ENCODE measurements around the gene IL36G. TPM values are rescaled to one million over a fixed set of nuclear protein-coding genes. Genes with fewer than 3 reads are reported as not detected.

IL36G gene
- total and polyA plus RNA-seq, 2 experiments from 2014 or later = not detected

DNA sequence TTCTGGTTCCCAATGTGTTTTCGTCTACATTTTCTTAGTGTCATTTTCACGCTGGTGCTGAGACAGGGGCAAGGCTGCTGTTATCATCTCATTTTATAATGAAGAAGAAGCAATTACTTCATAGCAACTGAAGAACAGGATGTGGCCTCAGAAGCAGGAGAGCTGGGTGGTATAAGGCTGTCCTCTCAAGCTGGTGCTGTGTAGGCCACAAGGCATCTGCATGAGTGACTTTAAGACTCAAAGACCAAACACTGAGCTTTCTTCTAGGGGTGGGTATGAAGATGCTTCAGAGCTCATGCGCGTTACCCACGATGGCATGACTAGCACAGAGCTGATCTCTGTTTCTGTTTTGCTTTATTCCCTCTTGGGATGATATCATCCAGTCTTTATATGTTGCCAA is 7.3 kb downstream of the IL36G start:
- TF ChIP-seq, protein P1, sequence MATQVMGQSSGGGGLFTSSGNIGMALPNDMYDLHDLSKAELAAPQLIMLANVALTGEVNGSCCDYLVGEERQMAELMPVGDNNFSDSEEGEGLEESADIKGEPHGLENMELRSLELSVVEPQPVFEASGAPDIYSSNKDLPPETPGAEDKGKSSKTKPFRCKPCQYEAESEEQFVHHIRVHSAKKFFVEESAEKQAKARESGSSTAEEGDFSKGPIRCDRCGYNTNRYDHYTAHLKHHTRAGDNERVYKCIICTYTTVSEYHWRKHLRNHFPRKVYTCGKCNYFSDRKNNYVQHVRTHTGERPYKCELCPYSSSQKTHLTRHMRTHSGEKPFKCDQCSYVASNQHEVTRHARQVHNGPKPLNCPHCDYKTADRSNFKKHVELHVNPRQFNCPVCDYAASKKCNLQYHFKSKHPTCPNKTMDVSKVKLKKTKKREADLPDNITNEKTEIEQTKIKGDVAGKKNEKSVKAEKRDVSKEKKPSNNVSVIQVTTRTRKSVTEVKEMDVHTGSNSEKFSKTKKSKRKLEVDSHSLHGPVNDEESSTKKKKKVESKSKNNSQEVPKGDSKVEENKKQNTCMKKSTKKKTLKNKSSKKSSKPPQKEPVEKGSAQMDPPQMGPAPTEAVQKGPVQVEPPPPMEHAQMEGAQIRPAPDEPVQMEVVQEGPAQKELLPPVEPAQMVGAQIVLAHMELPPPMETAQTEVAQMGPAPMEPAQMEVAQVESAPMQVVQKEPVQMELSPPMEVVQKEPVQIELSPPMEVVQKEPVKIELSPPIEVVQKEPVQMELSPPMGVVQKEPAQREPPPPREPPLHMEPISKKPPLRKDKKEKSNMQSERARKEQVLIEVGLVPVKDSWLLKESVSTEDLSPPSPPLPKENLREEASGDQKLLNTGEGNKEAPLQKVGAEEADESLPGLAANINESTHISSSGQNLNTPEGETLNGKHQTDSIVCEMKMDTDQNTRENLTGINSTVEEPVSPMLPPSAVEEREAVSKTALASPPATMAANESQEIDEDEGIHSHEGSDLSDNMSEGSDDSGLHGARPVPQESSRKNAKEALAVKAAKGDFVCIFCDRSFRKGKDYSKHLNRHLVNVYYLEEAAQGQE (IDR thresholded peaks at IDR 0.05; ENCODE audit: unreplicated experiment) = no peak
- TF ChIP-seq, protein P2, sequence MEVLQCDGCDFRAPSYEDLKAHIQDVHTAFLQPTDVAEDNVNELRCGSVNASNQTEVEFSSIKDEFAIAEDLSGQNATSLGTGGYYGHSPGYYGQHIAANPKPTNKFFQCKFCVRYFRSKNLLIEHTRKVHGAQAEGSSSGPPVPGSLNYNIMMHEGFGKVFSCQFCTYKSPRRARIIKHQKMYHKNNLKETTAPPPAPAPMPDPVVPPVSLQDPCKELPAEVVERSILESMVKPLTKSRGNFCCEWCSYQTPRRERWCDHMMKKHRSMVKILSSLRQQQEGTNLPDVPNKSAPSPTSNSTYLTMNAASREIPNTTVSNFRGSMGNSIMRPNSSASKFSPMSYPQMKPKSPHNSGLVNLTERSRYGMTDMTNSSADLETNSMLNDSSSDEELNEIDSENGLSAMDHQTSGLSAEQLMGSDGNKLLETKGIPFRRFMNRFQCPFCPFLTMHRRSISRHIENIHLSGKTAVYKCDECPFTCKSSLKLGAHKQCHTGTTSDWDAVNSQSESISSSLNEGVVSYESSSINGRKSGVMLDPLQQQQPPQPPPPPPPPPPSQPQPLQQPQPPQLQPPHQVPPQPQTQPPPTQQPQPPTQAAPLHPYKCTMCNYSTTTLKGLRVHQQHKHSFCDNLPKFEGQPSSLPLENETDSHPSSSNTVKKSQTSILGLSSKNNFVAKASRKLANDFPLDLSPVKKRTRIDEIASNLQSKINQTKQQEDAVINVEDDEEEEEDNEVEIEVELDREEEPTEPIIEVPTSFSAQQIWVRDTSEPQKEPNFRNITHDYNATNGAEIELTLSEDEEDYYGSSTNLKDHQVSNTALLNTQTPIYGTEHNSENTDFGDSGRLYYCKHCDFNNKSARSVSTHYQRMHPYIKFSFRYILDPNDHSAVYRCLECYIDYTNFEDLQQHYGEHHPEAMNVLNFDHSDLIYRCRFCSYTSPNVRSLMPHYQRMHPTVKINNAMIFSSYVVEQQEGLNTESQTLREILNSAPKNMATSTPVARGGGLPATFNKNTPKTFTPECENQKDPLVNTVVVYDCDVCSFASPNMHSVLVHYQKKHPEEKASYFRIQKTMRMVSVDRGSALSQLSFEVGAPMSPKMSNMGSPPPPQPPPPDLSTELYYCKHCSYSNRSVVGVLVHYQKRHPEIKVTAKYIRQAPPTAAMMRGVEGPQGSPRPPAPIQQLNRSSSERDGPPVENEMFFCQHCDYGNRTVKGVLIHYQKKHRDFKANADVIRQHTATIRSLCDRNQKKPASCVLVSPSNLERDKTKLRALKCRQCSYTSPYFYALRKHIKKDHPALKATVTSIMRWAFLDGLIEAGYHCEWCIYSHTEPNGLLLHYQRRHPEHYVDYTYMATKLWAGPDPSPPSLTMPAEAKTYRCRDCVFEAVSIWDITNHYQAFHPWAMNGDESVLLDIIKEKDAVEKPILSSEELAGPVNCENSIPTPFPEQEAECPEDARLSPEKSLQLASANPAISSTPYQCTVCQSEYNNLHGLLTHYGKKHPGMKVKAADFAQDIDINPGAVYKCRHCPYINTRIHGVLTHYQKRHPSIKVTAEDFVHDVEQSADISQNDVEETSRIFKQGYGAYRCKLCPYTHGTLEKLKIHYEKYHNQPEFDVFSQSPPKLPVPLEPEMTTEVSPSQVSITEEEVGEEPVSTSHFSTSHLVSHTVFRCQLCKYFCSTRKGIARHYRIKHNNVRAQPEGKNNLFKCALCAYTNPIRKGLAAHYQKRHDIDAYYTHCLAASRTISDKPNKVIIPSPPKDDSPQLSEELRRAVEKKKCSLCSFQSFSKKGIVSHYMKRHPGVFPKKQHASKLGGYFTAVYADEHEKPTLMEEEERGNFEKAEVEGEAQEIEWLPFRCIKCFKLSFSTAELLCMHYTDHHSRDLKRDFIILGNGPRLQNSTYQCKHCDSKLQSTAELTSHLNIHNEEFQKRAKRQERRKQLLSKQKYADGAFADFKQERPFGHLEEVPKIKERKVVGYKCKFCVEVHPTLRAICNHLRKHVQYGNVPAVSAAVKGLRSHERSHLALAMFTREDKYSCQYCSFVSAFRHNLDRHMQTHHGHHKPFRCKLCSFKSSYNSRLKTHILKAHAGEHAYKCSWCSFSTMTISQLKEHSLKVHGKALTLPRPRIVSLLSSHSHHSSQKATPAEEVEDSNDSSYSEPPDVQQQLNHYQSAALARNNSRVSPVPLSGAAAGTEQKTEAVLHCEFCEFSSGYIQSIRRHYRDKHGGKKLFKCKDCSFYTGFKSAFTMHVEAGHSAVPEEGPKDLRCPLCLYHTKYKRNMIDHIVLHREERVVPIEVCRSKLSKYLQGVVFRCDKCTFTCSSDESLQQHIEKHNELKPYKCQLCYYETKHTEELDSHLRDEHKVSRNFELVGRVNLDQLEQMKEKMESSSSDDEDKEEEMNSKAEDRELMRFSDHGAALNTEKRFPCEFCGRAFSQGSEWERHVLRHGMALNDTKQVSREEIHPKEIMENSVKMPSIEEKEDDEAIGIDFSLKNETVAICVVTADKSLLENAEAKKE (CRISPR knock-in tag; IDR thresholded peaks at IDR 0.05) = no peak
- no peak for TF ChIP-seq EZH2phosphoT487 (IDR thresholded peaks at IDR 0.05; ENCODE audit: unreplicated experiment)
- TF ChIP-seq STAT1 (IDR thresholded peaks at IDR 0.05; ENCODE audit: unreplicated experiment) = no peak
- TF ChIP-seq POLR2AphosphoS5 (IDR thresholded peaks at IDR 0.05; ENCODE audit: low read depth) = no peak
- TF ChIP-seq, protein P3, sequence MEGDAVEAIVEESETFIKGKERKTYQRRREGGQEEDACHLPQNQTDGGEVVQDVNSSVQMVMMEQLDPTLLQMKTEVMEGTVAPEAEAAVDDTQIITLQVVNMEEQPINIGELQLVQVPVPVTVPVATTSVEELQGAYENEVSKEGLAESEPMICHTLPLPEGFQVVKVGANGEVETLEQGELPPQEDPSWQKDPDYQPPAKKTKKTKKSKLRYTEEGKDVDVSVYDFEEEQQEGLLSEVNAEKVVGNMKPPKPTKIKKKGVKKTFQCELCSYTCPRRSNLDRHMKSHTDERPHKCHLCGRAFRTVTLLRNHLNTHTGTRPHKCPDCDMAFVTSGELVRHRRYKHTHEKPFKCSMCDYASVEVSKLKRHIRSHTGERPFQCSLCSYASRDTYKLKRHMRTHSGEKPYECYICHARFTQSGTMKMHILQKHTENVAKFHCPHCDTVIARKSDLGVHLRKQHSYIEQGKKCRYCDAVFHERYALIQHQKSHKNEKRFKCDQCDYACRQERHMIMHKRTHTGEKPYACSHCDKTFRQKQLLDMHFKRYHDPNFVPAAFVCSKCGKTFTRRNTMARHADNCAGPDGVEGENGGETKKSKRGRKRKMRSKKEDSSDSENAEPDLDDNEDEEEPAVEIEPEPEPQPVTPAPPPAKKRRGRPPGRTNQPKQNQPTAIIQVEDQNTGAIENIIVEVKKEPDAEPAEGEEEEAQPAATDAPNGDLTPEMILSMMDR (conservative IDR thresholded peaks at IDR 0.05; ENCODE audit: low read depth in 2 of 2) = no peak
- TF ChIP-seq JUNB (IDR thresholded peaks at IDR 0.05; ENCODE audit: unreplicated experiment) = no peak
- TF ChIP-seq EZH2 (IDR thresholded peaks at IDR 0.05; ENCODE audit: low read depth, unreplicated experiment) = no peak
- no peak for TF ChIP-seq ZNF331 (CRISPR knock-in tag; IDR thresholded peaks at IDR 0.05; ENCODE audit: low read depth)
- no peak for TF ChIP-seq CREB1 (CRISPR knock-in tag; IDR thresholded peaks at IDR 0.05; ENCODE audit: low read depth)
- TF ChIP-seq ZNF114 (CRISPR knock-in tag; IDR thresholded peaks at IDR 0.05) = no peak
- TF ChIP-seq NANOG (IDR thresholded peaks at IDR 0.05; ENCODE audit: borderline replicate concordance) = no peak
- TF ChIP-seq, protein P4, sequence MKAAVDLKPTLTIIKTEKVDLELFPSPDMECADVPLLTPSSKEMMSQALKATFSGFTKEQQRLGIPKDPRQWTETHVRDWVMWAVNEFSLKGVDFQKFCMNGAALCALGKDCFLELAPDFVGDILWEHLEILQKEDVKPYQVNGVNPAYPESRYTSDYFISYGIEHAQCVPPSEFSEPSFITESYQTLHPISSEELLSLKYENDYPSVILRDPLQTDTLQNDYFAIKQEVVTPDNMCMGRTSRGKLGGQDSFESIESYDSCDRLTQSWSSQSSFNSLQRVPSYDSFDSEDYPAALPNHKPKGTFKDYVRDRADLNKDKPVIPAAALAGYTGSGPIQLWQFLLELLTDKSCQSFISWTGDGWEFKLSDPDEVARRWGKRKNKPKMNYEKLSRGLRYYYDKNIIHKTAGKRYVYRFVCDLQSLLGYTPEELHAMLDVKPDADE (IDR thresholded peaks at IDR 0.05) = no peak
- H4K20me1 ChIP-seq (replicated peaks; ENCODE audit: insufficient read depth) = no peaks in the 10 kb centered on the region
- Mint-ChIP-seq H3K36me3 (ENCODE audit: low read depth) (no peaks in the 10 kb centered on the region), H3K27me3 (ENCODE audit: insufficient read depth, low read depth, poor library complexity) (peaks cover 2% of the 10 kb centered on the region), H3K27ac (no peak overlapping the region), H3K4me1 (no peaks in the 10 kb centered on the region), H3K9me3 (peaks cover 21% of the 10 kb centered on the region; the same call in 2 of the 3 replicates), H3K4me3 (no peak overlapping the region)
- H3K79me2 ChIP-seq (replicated peaks; ENCODE audit: insufficient read depth) = no peaks in the 10 kb centered on the region
- no peak overlapping the region for H3K4me3 ChIP-seq
- H3K27ac ChIP-seq (ENCODE audit: low read depth) = no peak overlapping the region
- H3K36me3 ChIP-seq (ENCODE audit: insufficient read depth) = no peaks in the 10 kb centered on the region
- H3K27me3 ChIP-seq (ENCODE audit: insufficient read depth) = no peaks in the 10 kb centered on the region
- H3K4me2 ChIP-seq = no peak overlapping the region
- H3K9me2 ChIP-seq (ENCODE audit: insufficient read depth) = peaks cover 5% of the 10 kb centered on the region; the same call in 1 of the 2 replicates
- H3K4me1 ChIP-seq (ENCODE audit: insufficient read depth) = no peaks in the 10 kb centered on the region
- no peaks in the 10 kb centered on the region for H3F3A ChIP-seq (replicated peaks; ENCODE audit: low read depth)
- DNase-seq (ENCODE audit: low spot score) = no peak
- H2AFZ ChIP-seq = no peak overlapping the region
- no peak for ATAC-seq

Data from GM23338 (cell line).